ENCODE data around the gene MAPK4. TPM values are rescaled to one million over a fixed set of nuclear protein-coding genes. Genes with fewer than 3 reads are reported as not detected.
A peak's percentile ranks its signal among the peaks of the same experiment; 100 is the strongest.
"Not testable (repeated sequence)": the region's sequence is repeated elsewhere in the genome, so short reads cannot be mapped to it uniquely, and the experiment has no call there.

The MAPK4 gene
- total RNA-seq: 10 to 100 TPM in 5 of 8 experiments, under 1 TPM in 3; 0.46 to 13.1 (median 10.6) TPM

GRCh38 chr18:50559752-50560680 lies at the start of gene MAPK4:
Gene MAPK4, plus strand, starts transcription at chr18:50560087. Its CDS starts 103,872 bp downstream, at chr18:50663959.
- WGBS, 10 experiments: 0 to 1% methylated on average over 9 to 18 of the region's 109 CpGs; no CpG with 5 or more reads in 8 of the 10 experiments
- ATAC-seq (replicated peaks in 6 of 8): peak; percentile 81 to 94 (median 84)
- Histone ChIP-seq H3K27ac (peak within 1 kb of the TSS; percentile 55 to 75), H3K4me3 (peak within 1 kb of the TSS; percentile 50 to 85 (median 75)), H3K4me1 (replicated peaks in 1 of 2) (peaks cover 24 to 32% of the 10 kb centered on the region in 2 donors)
- in situ Hi-C loops (cut with MboI; ENCODE audit: low pct_unique_long_range_greater_than_20kb in 2 of 9, low sequenced_read_pairs in 9 of 9, unreplicated experiment in 9 of 9): no loop called here

- WGBS, 10 experiments: 0 to 100% (median 59%) methylated on average over 1 to 5 of the region's 5 CpGs; no CpG with 5 or more reads in 2 of the 10 experiments
- not testable (repeated sequence) for H3K4me1 ChIP-seq (replicated peaks in 1 of 2); H3K27ac ChIP-seq; ATAC-seq (replicated peaks in 6 of 8); H3K4me3 ChIP-seq
- in situ Hi-C loops (cut with MboI; ENCODE audit: low pct_unique_long_range_greater_than_20kb in 2 of 9, low sequenced_read_pairs in 9 of 9, unreplicated experiment in 9 of 9): loop anchor here in 4 of 9 experiments (25.0 kb wide), 1 partner anchor 270 kb away; no protein-coding TSS in a partner anchor
Measured at GRCh38 chr18:50517277-50517676, 42.6 kb upstream of the MAPK4 start.

GRCh38 chr18:50518787-50519546 lies 40.9 kb upstream of the MAPK4 start:
- H3K4me1 ChIP-seq (replicated peaks in 1 of 2): peaks cover 0 to 4% of the 10 kb centered on the region in 2 donors
- H3K4me3 ChIP-seq: no peak overlapping the region
- in situ Hi-C loops (cut with MboI; ENCODE audit: low pct_unique_long_range_greater_than_20kb in 2 of 9, low sequenced_read_pairs in 9 of 9, unreplicated experiment in 9 of 9): loop anchor here in 4 of 9 experiments (25.0 kb wide), 1 partner anchor 268 kb away; no protein-coding TSS in a partner anchor
- no peak overlapping the region for H3K27ac ChIP-seq
- WGBS, 10 experiments: 15 to 100% (median 79%) methylated on average over 2 to 4 of the region's 4 CpGs
- peak in 3 of 8 experiments; percentile 31 to 59 (median 57) for ATAC-seq (replicated peaks in 6 of 8)

- Histone ChIP-seq H3K4me1 (replicated peaks in 1 of 2) (peaks cover 0 to 4% of the 10 kb centered on the region in 2 donors), H3K4me3 (no peak overlapping the region), H3K27ac (no peak overlapping the region)
- ATAC-seq (replicated peaks in 6 of 8): peak in 4 of 8 experiments; percentile 24 to 53 (median 40)
- 0 to 77% (median 60%) methylated on average over 1 to 4 of the region's 6 CpGs; no CpG with 5 or more reads in 3 of the 10 experiments for WGBS, 10 experiments
- in situ Hi-C loops (cut with MboI; ENCODE audit: low pct_unique_long_range_greater_than_20kb in 2 of 9, low sequenced_read_pairs in 9 of 9, unreplicated experiment in 9 of 9): loop anchor here in 4 of 9 experiments (25.0 kb wide), 1 partner anchor 264 kb away; no protein-coding TSS in a partner anchor
Measured at GRCh38 chr18:50523165-50523564, 36.7 kb upstream of the MAPK4 start.

GRCh38 chr18:50527636-50528307 lies 32.1 kb upstream of the MAPK4 start:
- WGBS, 10 experiments: 0 to 100% (median 70%) methylated on average over 1 to 3 of the region's 3 CpGs; no CpG with 5 or more reads in 5 of the 10 experiments
- Histone ChIP-seq H3K4me1 (replicated peaks in 1 of 2) (peaks cover 0 to 4% of the 10 kb centered on the region in 2 donors), H3K4me3 (no peak overlapping the region), H3K27ac (no peak overlapping the region)
- in situ Hi-C loops (cut with MboI; ENCODE audit: low pct_unique_long_range_greater_than_20kb in 2 of 9, low sequenced_read_pairs in 9 of 9, unreplicated experiment in 9 of 9): no loop called here
- no peak for ATAC-seq (replicated peaks in 6 of 8)

- 17 to 100% (median 91%) methylated on average over 1 to 5 of the region's 5 CpGs; no CpG with 5 or more reads in 1 of the 10 experiments for WGBS, 10 experiments
- no peak for ATAC-seq (replicated peaks in 6 of 8)
- Histone ChIP-seq H3K4me3 (no peak overlapping the region), H3K27ac (no peak overlapping the region), H3K4me1 (replicated peaks in 1 of 2) (no peaks in the 10 kb centered on the region)
- in situ Hi-C loops (cut with MboI; ENCODE audit: low pct_unique_long_range_greater_than_20kb in 2 of 9, low sequenced_read_pairs in 9 of 9, unreplicated experiment in 9 of 9): no loop called here
Measured at GRCh38 chr18:50528806-50529205, 31.1 kb upstream of the MAPK4 start.

GRCh38 chr18:50533822-50534221 lies 26.1 kb upstream of the MAPK4 start:
- WGBS, 10 experiments: 7 to 100% (median 80%) methylated on average over 1 to 2 of the region's 2 CpGs; no CpG with 5 or more reads in 2 of the 10 experiments
- H3K4me1 ChIP-seq (replicated peaks in 1 of 2); H3K27ac ChIP-seq; ATAC-seq (replicated peaks in 6 of 8); H3K4me3 ChIP-seq; in situ Hi-C loops (cut with MboI; ENCODE audit: low pct_unique_long_range_greater_than_20kb in 2 of 9, low sequenced_read_pairs in 9 of 9, unreplicated experiment in 9 of 9): not testable (repeated sequence)

- 7 to 95% (median 61%) methylated on average over 1 to 4 of the region's 4 CpGs; no CpG with 5 or more reads in 2 of the 10 experiments for WGBS, 10 experiments
- in situ Hi-C loops (cut with MboI; ENCODE audit: low pct_unique_long_range_greater_than_20kb in 2 of 9, low sequenced_read_pairs in 9 of 9, unreplicated experiment in 9 of 9); H3K4me1 ChIP-seq (replicated peaks in 1 of 2); H3K4me3 ChIP-seq; ATAC-seq (replicated peaks in 6 of 8); H3K27ac ChIP-seq: not testable (repeated sequence)
Measured at GRCh38 chr18:50544476-50544875, 15.4 kb upstream of the MAPK4 start.

GRCh38 chr18:50545936-50546335 lies 14.0 kb upstream of the MAPK4 start:
- no peak for ATAC-seq (replicated peaks in 6 of 8)
- no peak overlapping the region for H3K4me3 ChIP-seq
- peaks cover 0 to 3% of the 10 kb centered on the region in 2 donors for H3K4me1 ChIP-seq (replicated peaks in 1 of 2)
- H3K27ac ChIP-seq: no peak overlapping the region
- in situ Hi-C loops (cut with MboI; ENCODE audit: low pct_unique_long_range_greater_than_20kb in 2 of 9, low sequenced_read_pairs in 9 of 9, unreplicated experiment in 9 of 9): no loop called here
- 0 to 87% (median 72%) methylated on average over 1 to 14 of the region's 19 CpGs; no CpG with 5 or more reads in 3 of the 10 experiments for WGBS, 10 experiments

- in situ Hi-C loops (cut with MboI; ENCODE audit: low pct_unique_long_range_greater_than_20kb in 2 of 9, low sequenced_read_pairs in 9 of 9, unreplicated experiment in 9 of 9): no loop called here
- 0 to 100% (median 78%) methylated on average over 1 of the region's 1 CpG; no CpG with 5 or more reads in 2 of the 10 experiments for WGBS, 10 experiments
- H3K4me1 ChIP-seq (replicated peaks in 1 of 2): no peaks in the 10 kb centered on the region
- ATAC-seq (replicated peaks in 6 of 8): no peak
- no peak overlapping the region for H3K27ac ChIP-seq
- no peak overlapping the region for H3K4me3 ChIP-seq
Measured at GRCh38 chr18:50548160-50548559, 11.7 kb upstream of the MAPK4 start.

- H3K4me3 ChIP-seq; in situ Hi-C loops (cut with MboI; ENCODE audit: low pct_unique_long_range_greater_than_20kb in 2 of 9, low sequenced_read_pairs in 9 of 9, unreplicated experiment in 9 of 9); H3K27ac ChIP-seq; ATAC-seq (replicated peaks in 6 of 8); H3K4me1 ChIP-seq (replicated peaks in 1 of 2): not testable (repeated sequence)
- 0 to 100% (median 40%) methylated on average over 1 of the region's 1 CpG; no CpG with 5 or more reads in 2 of the 10 experiments for WGBS, 10 experiments
Measured at GRCh38 chr18:50551651-50552050, 8.2 kb upstream of the MAPK4 start.

- Histone ChIP-seq H3K4me3 (no peak overlapping the region), H3K27ac (no peak overlapping the region), H3K4me1 (replicated peaks in 1 of 2) (peaks cover 13 to 18% of the 10 kb centered on the region in 2 donors)
- WGBS, 10 experiments: 20 to 94% (median 66%) methylated on average over 2 to 10 of the region's 10 CpGs
- ATAC-seq (replicated peaks in 6 of 8): no peak
- in situ Hi-C loops (cut with MboI; ENCODE audit: low pct_unique_long_range_greater_than_20kb in 2 of 9, low sequenced_read_pairs in 9 of 9, unreplicated experiment in 9 of 9): no loop called here
Measured at GRCh38 chr18:50558157-50558556, 1.7 kb upstream of the MAPK4 start.

All from motor neuron (in vitro differentiated cells).